ENCODE data around the gene ANP32A. TPM values are rescaled to one million over a fixed set of nuclear protein-coding genes. Genes with fewer than 3 reads are reported as not detected.

Gene ANP32A
- total RNA-seq = 45.2 and 58.1 TPM in 2 replicates

GRCh38 chr15:68820295-68821189, at the start of gene ANP32A:
Gene ANP32A (minus strand): TSS chr15:68820895. CDS start chr15:68820751, 144 bp downstream.

Small RNAs within 50 kb of the gene (small RNA-seq; reads per million reads assigned to genes)
- gene MIR4312 = not detected

Other genes starting within 250 kb of the ANP32A start
- gene CORO2B, start 241.9 kb downstream of the ANP32A start, total RNA-seq = under 0.01 TPM in 1 of 2 replicates, not detected in the other
- gene SPESP1, start 109.6 kb upstream of the ANP32A start, total RNA-seq = 2.0 and 3.6 TPM in 2 replicates
- gene NOX5, start 193.8 kb upstream of the ANP32A start, total RNA-seq = 0.22 and 0.39 TPM in 2 replicates

Measured in placental epithelial cell (primary cell).